Stomach (tissue), 19 donors: Measurements from ENCODE around the gene GTF2A1L. TPM values are rescaled to one million over a fixed set of nuclear protein-coding genes. Genes with fewer than 3 reads are reported as not detected.

Experiments used
- DNase-seq, 2 donors: peaks; one replicate each; pipeline versions ENCODE4 v3.0.0 to v3.0.0-alpha.2; 2013 to 2019
- H3K27ac ChIP-seq, 5 donors: fragments of 200-600 bp in 4 of 5; sonication (generic) in 4 of 5; one replicate each; pipeline ENCODE4 v1.5.1; 2013 to 2019; ENCODE audit warnings: mild to moderate bottlenecking in 1 of 5, moderate library complexity in 1 of 5
- H3K27me3 ChIP-seq, 3 donors: fragments of 200-600 bp; sonication (generic); one replicate each; pipeline ENCODE4 v1.5.1; 2017 to 2019; ENCODE audit warnings: mixed run types in 1 of 3
- H3K36me3 ChIP-seq, 4 donors: fragments of 200-600 bp; sonication (generic); 1 replicate in 3 of 4; 2 replicates in 1 of 4; pipeline ENCODE4 v1.5.1; 2016 to 2019
- H3K4me1 ChIP-seq, 4 donors: fragments of 200-600 bp; sonication (generic); one replicate each; pipeline ENCODE4 v1.5.1; 2016 to 2019
- H3K4me3 ChIP-seq, 4 donors: fragments of 200-600 bp; sonication (generic) in 3 of 4; one replicate each; pipeline ENCODE4 v1.5.1; 2016 to 2019; ENCODE audit warnings: mild to moderate bottlenecking in 1 of 4
- H3K9me3 ChIP-seq, 4 donors: fragments of 200-600 bp; sonication (generic); one replicate each; pipeline ENCODE4 v1.5.1; 2016 to 2019
- CTCF ChIP-seq, 7 experiments: fragments of 450-650 bp in 4 of 7; fragments of 200-600 bp in 3 of 7; sonication (generic) in 3 of 7; IDR thresholded peaks; one replicate each; pipeline ENCODE4 v1.5.1; 2016 to 2019; ENCODE audit warnings: antibody characterized with exemption in 7 of 7, control low read depth in 2 of 7, mild to moderate bottlenecking in 1 of 7
- EP300 ChIP-seq: sonication (generic); formaldehyde crosslinking; IDR thresholded peaks from one replicate; pipeline ENCODE4 v1.6.1; 2017; ENCODE audit warnings: antibody characterized with exemption
- POLR2A ChIP-seq, 4 donors: fragments of 450-650 bp; IDR thresholded peaks; one replicate each; pipeline ENCODE4 v1.6.1; 2016; ENCODE audit warnings: antibody characterized with exemption in 4 of 4, control low read depth in 2 of 4, mild to moderate bottlenecking in 1 of 4, moderate library complexity in 1 of 4
- POLR2AphosphoS5 ChIP-seq, 3 donors: sonication (generic); formaldehyde crosslinking; IDR thresholded peaks; one replicate each; pipeline ENCODE4 v1.6.1; 2016; ENCODE audit warnings: antibody characterized with exemption in 3 of 3
- WGBS, 5 donors: extraction: QIAGEN DNeasy Blood & Tissue Kit in 3 of 5; methylation state at CpG; one replicate each; pipeline versions ENCODE4 v1.1.5 to v1.1.7; 2013 to 2018; 5-methylcytosine and 5-hydroxymethylcytosine counted together
- intact Hi-C: fragments of 100-400 bp; cut with DNase I; formaldehyde crosslinking; loops from one replicate; pipeline ENCODE4 v1.15.1; 2023; ENCODE audit warnings: low total_unique reads
- long read RNA-seq, 10 donors: transcript quantifications; one replicate each; lab custom pipeline, GENCODE V29; 2026
- polyA plus RNA-seq, 3 donors: library from polyadenylated mRNA; stranded (reverse); fragments of 200-250 nt; gene quantifications; one replicate each; pipeline ENCODE4 v1.2.3, GENCODE V29; 2013
- total RNA-seq, 5 donors: library from RNA; depleted of rRNA; stranded (reverse); fragments of >200 nt; gene quantifications; one replicate each; pipeline versions ENCODE4 v1.1.0 to v1.2.3, GENCODE V29; 2014 to 2016
- donor health status: healthy with polysubstance abuse.
- donor health status: Bipolar disorder and iron deficiency.
- donor health status: healthy.

GTF2A1L gene
- total RNA-seq, result 100 to 1,000 TPM in 1 of 5 donors, 10 to 100 TPM in 1, 1 to 10 TPM in 2, not detected in 1; 2.2 to 306 (median 12.8) TPM
- polyA plus RNA-seq, result 1 to 10 TPM in 2 of 3 donors, not detected in 1; 1.8 to 2.4 TPM
- long read RNA-seq, donor 1, result 0 reads
- long read RNA-seq, donor 2, result 0 reads
- long read RNA-seq, donor 3, result 0 reads
- long read RNA-seq, donor 4, result 0 reads
- long read RNA-seq, donor 5, result 0 reads
- long read RNA-seq, donor 6, result 0 reads
- long read RNA-seq, donor 7, result 0 reads
- long read RNA-seq, donor 8, result 0 reads
- long read RNA-seq, donor 9, result 0 reads
- long read RNA-seq, donor 10, result 0 reads

- Histone ChIP-seq H3K4me1 (no peaks in the 10 kb centered on the region), H3K4me3 (no peak within 1 kb of the TSS), H3K27ac (no peak within 1 kb of the TSS), H3K27me3 (peaks cover 0 to 4% (median 0%) of the 10 kb centered on the region in 3 donors), H3K9me3 (peaks cover 0 to 4% (median 0%) of the 10 kb centered on the region in 4 donors), H3K36me3 (no peaks in the 10 kb centered on the region)
- DNase-seq, result no peak
- no peak for TF ChIP-seq CTCF (IDR thresholded peaks at IDR 0.05)
- TF ChIP-seq POLR2A (IDR thresholded peaks at IDR 0.05), result no peak
- TF ChIP-seq POLR2AphosphoS5 (IDR thresholded peaks at IDR 0.05), result no peak
- TF ChIP-seq EP300, result no peak
- intact Hi-C loops, result no loop called here
- WGBS, 5 donors, result 75 to 80% (median 79%) methylated on average over 26 of the region's 26 CpGs
Observed at GRCh38 chr2:48617618-48618017, at the start of gene GTF2A1L. Gene GTF2A1L (plus strand): TSS chr2:48617856. CDS start chr2:48617875, 19 bp downstream.

- no peak for TF ChIP-seq CTCF (IDR thresholded peaks at IDR 0.05)
- no peak for TF ChIP-seq POLR2AphosphoS5 (IDR thresholded peaks at IDR 0.05)
- TF ChIP-seq POLR2A (IDR thresholded peaks at IDR 0.05), result no peak
- no peak for DNase-seq
- H3K36me3 ChIP-seq, result no peaks in the 10 kb centered on the region
- H3K9me3 ChIP-seq, result no peaks in the 10 kb centered on the region
- H3K27me3 ChIP-seq, result no peaks in the 10 kb centered on the region
- peaks cover 0 to 39% (median 14%) of the 10 kb centered on the region in 4 donors for H3K4me1 ChIP-seq
- peak overlapping the region in 3 of 5 donors; percentile 19 to 45 (median 25) for H3K27ac ChIP-seq
- intact Hi-C loops, result no loop called here
- 67 to 81% (median 74%) methylated on average over 4 of the region's 4 CpGs for WGBS, 5 donors
- no peak overlapping the region for H3K4me3 ChIP-seq
Observed at GRCh38 chr2:48568547-48568946, 49.1 kb upstream of the GTF2A1L start.

GRCh38 chr2:48569433-48569832 lies 48.2 kb upstream of the GTF2A1L start:
- peak overlapping the region in 1 of 5 donors; percentile 19 for H3K27ac ChIP-seq
- TF ChIP-seq CTCF (IDR thresholded peaks at IDR 0.05) (no peak), EP300 (no peak), POLR2AphosphoS5 (IDR thresholded peaks at IDR 0.05) (no peak), POLR2A (IDR thresholded peaks at IDR 0.05) (no peak)

GRCh38 chr2:48572816-48573215 lies 44.8 kb upstream of the GTF2A1L start:
- WGBS, 5 donors, result 59 to 65% (median 63%) methylated on average over 5 of the region's 5 CpGs
- no peak overlapping the region for H3K4me3 ChIP-seq
- H3K4me1 ChIP-seq, result peaks cover 0 to 25% (median 8%) of the 10 kb centered on the region in 4 donors
- H3K9me3 ChIP-seq, result no peaks in the 10 kb centered on the region
- no peak for TF ChIP-seq CTCF (IDR thresholded peaks at IDR 0.05)
- TF ChIP-seq EP300, result no peak
- TF ChIP-seq POLR2AphosphoS5 (IDR thresholded peaks at IDR 0.05), result no peak
- no peak for TF ChIP-seq POLR2A (IDR thresholded peaks at IDR 0.05)
- H3K27me3 ChIP-seq, result no peaks in the 10 kb centered on the region
- H3K27ac ChIP-seq, result peak overlapping the region in 1 of 5 donors; percentile 46
- no peaks in the 10 kb centered on the region for H3K36me3 ChIP-seq
- intact Hi-C loops, result no loop called here
- DNase-seq, result peak in 1 of 2 donors; percentile 28

More at GRCh38 chr2:48569433-48569832, 48.2 kb upstream of the GTF2A1L start:
- Histone ChIP-seq H3K9me3 (no peaks in the 10 kb centered on the region), H3K4me3 (no peak overlapping the region), H3K4me1 (peaks cover 0 to 42% (median 14%) of the 10 kb centered on the region in 4 donors), H3K36me3 (no peaks in the 10 kb centered on the region), H3K27me3 (no peaks in the 10 kb centered on the region)
- no peak for DNase-seq
- intact Hi-C loops, result no loop called here
